GM18868 (cell line): ENCODE data around the gene ENPP7.

Experiments
- ATAC-seq: cut with Tn5 transposase; IDR thresholded peaks from one replicate; pipeline ENCODE4 v1.9.1; 2021; ENCODE audit warnings: mild to moderate bottlenecking, moderate library complexity; ENCODE audit not compliant: unreplicated experiment

The ENPP7 gene

GRCh38 chr17:79730769-79731483 lies at the start of gene ENPP7:
ENPP7 (plus strand) TSS chr17:79730943; CDS start chr17:79731140, 197 bp downstream.
- no peak for ATAC-seq

- ATAC-seq = no peak
Measured at GRCh38 chr17:79681101-79681621, 49.6 kb upstream of the ENPP7 start.

- no peak for ATAC-seq
Measured at GRCh38 chr17:79681628-79682261, 49.0 kb upstream of the ENPP7 start.

GRCh38 chr17:79683365-79683764 lies 47.4 kb upstream of the ENPP7 start:
- no peak for ATAC-seq

GRCh38 chr17:79684132-79684985 lies 46.4 kb upstream of the ENPP7 start:
- no peak for ATAC-seq

GRCh38 chr17:79685121-79685520 lies 45.6 kb upstream of the ENPP7 start:
- no peak for ATAC-seq

- ATAC-seq = no peak
Measured at GRCh38 chr17:79686476-79686875, 44.3 kb upstream of the ENPP7 start.

GRCh38 chr17:79690466-79690865 lies 40.3 kb upstream of the ENPP7 start:
- no peak for ATAC-seq

GRCh38 chr17:79690988-79691836 lies 39.5 kb upstream of the ENPP7 start:
- ATAC-seq = no peak

GRCh38 chr17:79691931-79692330 lies 38.8 kb upstream of the ENPP7 start:
- ATAC-seq = no peak

- no peak for ATAC-seq
Measured at GRCh38 chr17:79693419-79693818, 37.3 kb upstream of the ENPP7 start.

- ATAC-seq = no peak
Measured at GRCh38 chr17:79695293-79695790, 35.4 kb upstream of the ENPP7 start.

- ATAC-seq = no peak
Measured at GRCh38 chr17:79695797-79696609, 34.7 kb upstream of the ENPP7 start.

GRCh38 chr17:79696610-79696982 lies 34.1 kb upstream of the ENPP7 start:
- ATAC-seq = no peak

- ATAC-seq = no peak
Measured at GRCh38 chr17:79698146-79698846, 32.4 kb upstream of the ENPP7 start.

- ATAC-seq = no peak
Measured at GRCh38 chr17:79699386-79700036, 31.2 kb upstream of the ENPP7 start.

GRCh38 chr17:79700592-79700991 lies 30.2 kb upstream of the ENPP7 start:
- ATAC-seq = no peak

- ATAC-seq = no peak
Measured at GRCh38 chr17:79702034-79702433, 28.7 kb upstream of the ENPP7 start.
